Osteocyte (in vitro differentiated cells): ENCODE data around the gene HOXA6. TPM values are rescaled to one million over a fixed set of nuclear protein-coding genes. Genes with fewer than 3 reads are reported as not detected.

Experiments
- DNase-seq: peaks from one replicate; pipeline ENCODE4 v3.0.0; 2021; ENCODE audit warnings: mixed read lengths; ENCODE audit not compliant: unreplicated experiment; ENCODE audit errors: extremely low spot score
- H3K27ac Mint-ChIP-seq: one replicate; pipeline ENCODE4 v1.8.0; 2021; ENCODE audit warnings: mild to moderate bottlenecking, mixed read lengths; ENCODE audit not compliant: unreplicated experiment
- H3K27me3 Mint-ChIP-seq: one replicate; pipeline ENCODE4 v1.8.0; 2021; ENCODE audit warnings: mixed read lengths; ENCODE audit not compliant: unreplicated experiment
- H3K36me3 Mint-ChIP-seq: one replicate; pipeline ENCODE4 v1.8.0; 2021; ENCODE audit warnings: mixed read lengths; ENCODE audit not compliant: unreplicated experiment
- H3K4me1 Mint-ChIP-seq: one replicate; pipeline ENCODE4 v1.8.0; 2021; ENCODE audit warnings: mixed read lengths; ENCODE audit not compliant: unreplicated experiment
- H3K4me3 Mint-ChIP-seq: one replicate; pipeline ENCODE4 v1.8.0; 2021; ENCODE audit warnings: mild to moderate bottlenecking, moderate library complexity, mixed read lengths; ENCODE audit not compliant: unreplicated experiment
- H3K9me3 Mint-ChIP-seq: one replicate; pipeline ENCODE4 v1.8.0; 2021; ENCODE audit warnings: mixed read lengths; ENCODE audit not compliant: unreplicated experiment
- CTCF ChIP-seq: fragments of 200-600 bp; sonication (generic); IDR thresholded peaks from 2 replicates; pipeline ENCODE4 v1.5.0; 2021; ENCODE audit warnings: antibody characterized with exemption, mild to moderate bottlenecking, moderate library complexity
- total RNA-seq: library from RNA; stranded (reverse); gene quantifications from 2 replicates; pipeline ENCODE4 v1.2.1, GENCODE V29; 2021

The HOXA6 gene
- total RNA-seq, 1 donor from 2014 or later, result not detected

- no peak for DNase-seq
- H3K4me3 Mint-ChIP-seq, result no peak overlapping the region
Measured at GRCh38 chr7:27177795-27178320, 30.3 kb upstream of the HOXA6 start.

GRCh38 chr7:27176962-27177794 is 29.6 kb upstream of the HOXA6 start:
- peaks cover 79% of the 10 kb centered on the region for H3K27me3 Mint-ChIP-seq
- H3K4me1 Mint-ChIP-seq, result peaks cover 8% of the 10 kb centered on the region
- H3K4me3 Mint-ChIP-seq, result no peak overlapping the region
- DNase-seq, result no peak
- no peaks in the 10 kb centered on the region for H3K36me3 Mint-ChIP-seq
- H3K9me3 Mint-ChIP-seq, result no peaks in the 10 kb centered on the region
- H3K27ac Mint-ChIP-seq, result no peak overlapping the region
- no peak for TF ChIP-seq CTCF

More at GRCh38 chr7:27177795-27178320, 30.3 kb upstream of the HOXA6 start:
- Mint-ChIP-seq H3K36me3 (no peaks in the 10 kb centered on the region), H3K27me3 (peaks cover 81% of the 10 kb centered on the region), H3K27ac (no peak overlapping the region), H3K4me1 (peaks cover 7% of the 10 kb centered on the region), H3K9me3 (no peaks in the 10 kb centered on the region)
- no peak for TF ChIP-seq CTCF

- TF ChIP-seq CTCF, result no peak
- Mint-ChIP-seq H3K27ac (no peak overlapping the region), H3K27me3 (peaks cover 81% of the 10 kb centered on the region), H3K9me3 (no peaks in the 10 kb centered on the region), H3K36me3 (no peaks in the 10 kb centered on the region), H3K4me1 (peaks cover 13% of the 10 kb centered on the region), H3K4me3 (no peak overlapping the region)
- DNase-seq, result no peak
Measured at GRCh38 chr7:27176524-27176845, 28.9 kb upstream of the HOXA6 start.

- Mint-ChIP-seq H3K27ac (no peak overlapping the region), H3K27me3 (peaks cover 82% of the 10 kb centered on the region), H3K4me3 (no peak overlapping the region), H3K9me3 (no peaks in the 10 kb centered on the region), H3K36me3 (no peaks in the 10 kb centered on the region), H3K4me1 (peaks cover 13% of the 10 kb centered on the region)
- DNase-seq, result no peak
- no peak for TF ChIP-seq CTCF
Measured at GRCh38 chr7:27175626-27176523, 28.3 kb upstream of the HOXA6 start.
